Lung (tissue), 12 donors: ENCODE measurements around the gene RBMS2. TPM values are rescaled to one million over a fixed set of nuclear protein-coding genes. Genes with fewer than 3 reads are reported as not detected.
"Not testable (repeated sequence)": the region's sequence is repeated elsewhere in the genome, so short reads cannot be mapped to it uniquely, and the experiment has no call there.

Source experiments
- ATAC-seq: fragments of 200-7000 bp; cut with Tn5 transposase; one replicate; pipeline ENCODE4 v1.9.1; 2020; ENCODE audit warnings: moderate number of reproducible peaks; ENCODE audit not compliant: insufficient read depth, low FRiP score
- DNase-seq, 3 donors: peaks; one replicate each; pipeline ENCODE4 v3.0.0-alpha.2; 2013 to 2017
- H3K27ac ChIP-seq, 2 donors: one replicate each; pipeline ENCODE4 v1.5.1; 2013; ENCODE audit warnings: mild to moderate bottlenecking in 2 of 2, moderate library complexity in 2 of 2, control low read depth in 1 of 2, inconsistent platforms in 1 of 2, low read depth in 1 of 2, low read length in 1 of 2
- H3K27me3 ChIP-seq, 3 donors: one replicate each; pipeline ENCODE4 v1.5.1; 2013; ENCODE audit warnings: low read length in 2 of 3; ENCODE audit not compliant: control insufficient read depth in 3 of 3, insufficient read depth in 3 of 3
- H3K36me3 ChIP-seq, 4 donors: one replicate each; pipeline ENCODE4 v1.5.1; 2013; ENCODE audit warnings: low read length in 4 of 4, mild to moderate bottlenecking in 1 of 4, moderate library complexity in 1 of 4; ENCODE audit not compliant: control insufficient read depth in 4 of 4, insufficient read depth in 4 of 4
- H3K4me1 ChIP-seq, 5 donors: one replicate each; pipeline ENCODE4 v1.5.1; 2013; ENCODE audit warnings: low read length in 5 of 5, mild to moderate bottlenecking in 2 of 5, moderate library complexity in 1 of 5; ENCODE audit not compliant: control insufficient read depth in 5 of 5, insufficient read depth in 5 of 5
- H3K4me3 ChIP-seq: one replicate; pipeline ENCODE4 v1.5.1; 2013; ENCODE audit warnings: mild to moderate bottlenecking, control low read depth, moderate library complexity
- H3K9ac ChIP-seq, 2 donors: one replicate each; pipeline ENCODE4 v1.5.1; 2013; ENCODE audit warnings: low read length in 2 of 2, control low read depth in 1 of 2; ENCODE audit not compliant: insufficient read depth in 1 of 2
- H3K9me3 ChIP-seq, 4 donors: one replicate each; pipeline ENCODE4 v1.5.1; 2013; ENCODE audit warnings: low read length in 3 of 4, mild to moderate bottlenecking in 1 of 4, moderate library complexity in 1 of 4; ENCODE audit not compliant: control insufficient read depth in 4 of 4, insufficient read depth in 3 of 4
- CTCF ChIP-seq: IDR thresholded peaks from 2 replicates; pipeline ENCODE4 v1.5.1; 2012; ENCODE audit warnings: mild to moderate bottlenecking; ENCODE audit errors: control extremely low read depth, extremely low read depth
- WGBS, 2 donors: extraction: QIAGEN DNeasy Blood & Tissue Kit; methylation state at CpG; one replicate each; pipeline ENCODE4 v1.1.7; 2013; 5-methylcytosine and 5-hydroxymethylcytosine counted together
- polyA plus RNA-seq, 2 donors: library from polyadenylated mRNA; stranded (reverse); fragments of 200-250 nt; gene quantifications; one replicate each; pipeline ENCODE4 v1.2.1, GENCODE V29; 2013
- total RNA-seq, 2 donors: library from RNA; depleted of rRNA in 1 of 2; stranded (reverse); fragments of >200 nt in 1 of 2; gene quantifications; one replicate each; pipeline ENCODE4 v1.2.1, GENCODE V29; 2014 to 2021
- donor health status: control.
- donor health status: control.
- donor health status: Bipolar disorder and iron deficiency.
- donor health status: healthy.
- donor health status: DM: yes; HTN: yes; CAD: no.

The RBMS2 gene
- total and polyA plus RNA-seq, 4 donors: 16.3 to 71.0 (median 42.7) TPM

GRCh38 chr12:56499452-56499851, 22.2 kb upstream of the RBMS2 start:
- H3K9ac ChIP-seq, H3K27me3 ChIP-seq, H3K27ac ChIP-seq, DNase-seq, ATAC-seq, H3K9me3 ChIP-seq, H3K4me1 ChIP-seq, H3K4me3 ChIP-seq, H3K36me3 ChIP-seq: not testable (repeated sequence)
- 82 to 88% methylated on average over 9 of the region's 9 CpGs for WGBS, 2 donors

- not testable (repeated sequence) for H3K9ac ChIP-seq, H3K4me1 ChIP-seq, H3K4me3 ChIP-seq, H3K9me3 ChIP-seq, ATAC-seq, DNase-seq, H3K27ac ChIP-seq, H3K27me3 ChIP-seq, H3K36me3 ChIP-seq
- 86 to 88% methylated on average over 13 of the region's 13 CpGs for whole genome bisulfite sequencing, 2 donors
Observed at GRCh38 chr12:56499879-56500278, 21.7 kb upstream of the RBMS2 start.

- H3K4me3 ChIP-seq: no peak overlapping the region
- H3K27ac ChIP-seq: no peak overlapping the region
- H3K9me3 ChIP-seq: no peaks in the 10 kb centered on the region
- DNase-seq: no peak
- no peaks in the 10 kb centered on the region for H3K4me1 ChIP-seq
- no peak for ATAC-seq
- H3K9ac ChIP-seq: no peak overlapping the region
- 94 to 95% methylated on average over 16 of the region's 16 CpGs for WGBS, 2 donors
- TF ChIP-seq CTCF: no peak
- H3K27me3 ChIP-seq: no peaks in the 10 kb centered on the region
- no peaks in the 10 kb centered on the region for H3K36me3 ChIP-seq
Observed at GRCh38 chr12:56510786-56511185, 10.8 kb upstream of the RBMS2 start.

GRCh38 chr12:56514014-56514318, 7.7 kb upstream of the RBMS2 start:
- not testable (repeated sequence) for H3K36me3 ChIP-seq, DNase-seq, H3K27me3 ChIP-seq, H3K27ac ChIP-seq, H3K9me3 ChIP-seq, H3K9ac ChIP-seq, ATAC-seq, H3K4me1 ChIP-seq, H3K4me3 ChIP-seq
- WGBS, 2 donors: 68 to 72% methylated on average over 4 of the region's 4 CpGs

GRCh38 chr12:56517854-56518253, 3.8 kb upstream of the RBMS2 start:
- no peak overlapping the region for H3K9ac ChIP-seq
- ATAC-seq: no peak
- no peak for TF ChIP-seq CTCF
- no peaks in the 10 kb centered on the region for H3K36me3 ChIP-seq
- H3K4me1 ChIP-seq: peaks cover 0 to 13% (median 7%) of the 10 kb centered on the region in 5 donors
- H3K27me3 ChIP-seq: no peaks in the 10 kb centered on the region
- no peak overlapping the region for H3K4me3 ChIP-seq
- no peaks in the 10 kb centered on the region for H3K9me3 ChIP-seq
- peak in 1 of 3 donors; percentile 39 for DNase-seq
- 83 to 93% methylated on average over 2 of the region's 2 CpGs for WGBS, 2 donors
- H3K27ac ChIP-seq: no peak overlapping the region
